SK-N-SH treated with all-trans-retinoic acid at 6 μM for 48 hours (cell line): Measurements from ENCODE around the gene TSHZ1.

Source experiments
- BACH2 ChIP-seq: fragments of 250-450 bp; sonication (Bioruptor Pico); IDR thresholded peaks from 2 replicates; pipeline ENCODE4 v1.9.0; 2021; ENCODE audit warnings: mild to moderate bottlenecking, borderline replicate concordance
- CSDC2 ChIP-seq: fragments of 250-450 bp; sonication (Bioruptor Pico); IDR thresholded peaks from 2 replicates; pipeline ENCODE4 v1.5.0; 2020; ENCODE audit warnings: mild to moderate bottlenecking, moderate library complexity
- CSRNP3 ChIP-seq: fragments of 250-450 bp; sonication (Bioruptor Pico); IDR thresholded peaks from 2 replicates; pipeline ENCODE4 v1.5.1; 2021; ENCODE audit warnings: mild to moderate bottlenecking, moderate library complexity
- GLIS3 ChIP-seq: fragments of 250-450 bp; sonication (Bioruptor Pico); IDR thresholded peaks from 2 replicates; pipeline ENCODE4 v1.5.0; 2020; ENCODE audit warnings: mild to moderate bottlenecking, moderate library complexity
- POU6F1 ChIP-seq: fragments of 250-450 bp; sonication (Bioruptor Pico); IDR thresholded peaks from 2 replicates; pipeline ENCODE4 v1.8.0; 2021; ENCODE audit warnings: low read depth, mild to moderate bottlenecking, moderate library complexity, borderline replicate concordance
- RARB ChIP-seq: fragments of 250-450 bp; sonication (Bioruptor Pico); IDR thresholded peaks from 2 replicates; pipeline ENCODE4 v1.8.0; 2021; ENCODE audit warnings: mild to moderate bottlenecking, moderate library complexity
- SNAI2 ChIP-seq: fragments of 250-450 bp; sonication (Bioruptor Pico); IDR thresholded peaks from 2 replicates; pipeline ENCODE4 v1.5.0; 2020; ENCODE audit warnings: mild to moderate bottlenecking, moderate library complexity
- TOX ChIP-seq: fragments of 250-450 bp; sonication (Bioruptor Pico); IDR thresholded peaks from 2 replicates; pipeline ENCODE4 v1.8.0; 2021; ENCODE audit warnings: mild to moderate bottlenecking, moderate library complexity, borderline replicate concordance
- ZC3H10 ChIP-seq: fragments of 250-450 bp; sonication (Bioruptor Pico); IDR thresholded peaks from 2 replicates; pipeline ENCODE4 v1.5.1; 2021; ENCODE audit warnings: mild to moderate bottlenecking, moderate library complexity
- ZFP3 ChIP-seq: fragments of 250-450 bp; sonication (Bioruptor Pico); IDR thresholded peaks from 2 replicates; pipeline ENCODE4 v1.5.0; 2020; ENCODE audit warnings: mild to moderate bottlenecking, moderate library complexity
- ZNF8 ChIP-seq: fragments of 450-650 bp; formaldehyde crosslinking; IDR thresholded peaks from 2 replicates; pipeline ENCODE4 v1.5.0; 2020; ENCODE audit warnings: mild to moderate bottlenecking, moderate library complexity

GRCh38 chr18:75216911-75217689 is 6.5 kb downstream of the TSHZ1 start:
- TF ChIP-seq CSRNP3 (no peak), BACH2 (CRISPR knock-in tag) (no peak), GLIS3 (CRISPR knock-in tag) (no peak), ZC3H10 (CRISPR knock-in tag) (no peak), ZFP3 (CRISPR knock-in tag) (no peak), RARB (no peak), POU6F1 (CRISPR knock-in tag) (no peak), CSDC2 (CRISPR knock-in tag) (no peak), TOX (CRISPR knock-in tag) (no peak), SNAI2 (CRISPR knock-in tag) (no peak), ZNF8 (CRISPR knock-in tag) (no peak)
